ENCODE data around the gene CD53.

CD53 gene

DNA sequence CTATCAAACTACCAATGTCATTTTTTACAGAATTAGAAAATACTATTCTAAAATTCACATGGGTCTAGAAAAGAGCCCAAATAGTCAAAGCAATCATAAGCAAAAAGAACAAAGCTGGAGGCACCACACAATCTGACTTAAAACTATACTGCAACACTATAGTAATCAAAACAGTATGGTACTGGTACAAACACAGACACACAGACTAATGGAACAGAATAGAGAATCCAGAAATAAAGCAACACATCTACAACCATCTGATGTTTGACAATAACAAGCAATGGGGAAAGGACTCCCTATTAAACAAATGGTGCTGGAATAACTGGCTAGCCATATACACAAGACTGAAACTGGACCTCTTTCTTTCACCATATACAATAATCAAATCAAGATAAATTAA lies 39.8 kb downstream of the CD53 start:
- H3K27me3 ChIP-seq = no peaks in the 10 kb centered on the region
- no peak for TF ChIP-seq CTCF (IDR thresholded peaks at IDR 0.05)
- H3K36me3 ChIP-seq = no peaks in the 10 kb centered on the region
- no peaks in the 10 kb centered on the region for H3K9me3 ChIP-seq
- no peak overlapping the region for H3K4me3 ChIP-seq (ENCODE audit: low read depth in 1 of 2, low read length in 1 of 2)
- H3K4me1 ChIP-seq (ENCODE audit: control insufficient read depth in 1 of 2, insufficient read depth in 1 of 2, low read depth in 1 of 2, low read length in 1 of 2) = peaks cover 4 to 8% of the 10 kb centered on the region in 2 experiments
- H3K27ac ChIP-seq = no peak overlapping the region

DNA sequence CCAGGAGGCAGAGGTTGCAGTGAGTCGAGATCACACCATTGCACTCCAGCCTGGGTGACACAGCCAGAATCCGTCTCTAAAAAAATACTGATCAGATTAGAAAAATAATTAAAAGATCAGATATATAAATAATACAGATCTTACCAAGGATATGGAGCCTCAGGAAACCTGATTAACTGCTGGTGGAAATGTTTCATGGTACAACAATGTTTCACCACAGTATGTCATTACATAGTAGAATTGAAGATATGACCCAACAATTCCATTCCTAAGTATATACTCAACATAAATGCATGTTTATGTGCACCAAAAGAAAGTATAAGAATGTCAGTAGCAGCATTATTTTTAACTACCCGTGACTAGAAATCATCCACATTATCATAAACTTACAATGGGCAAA lies 41.7 kb downstream of the CD53 start:
- H3K27me3 ChIP-seq = no peaks in the 10 kb centered on the region
- no peak for TF ChIP-seq CTCF (IDR thresholded peaks at IDR 0.05)
- H3K36me3 ChIP-seq = no peaks in the 10 kb centered on the region
- no peak overlapping the region for H3K4me3 ChIP-seq (ENCODE audit: low read depth in 1 of 2, low read length in 1 of 2)
- peaks cover 4 to 8% of the 10 kb centered on the region in 2 experiments for H3K4me1 ChIP-seq (ENCODE audit: control insufficient read depth in 1 of 2, insufficient read depth in 1 of 2, low read depth in 1 of 2, low read length in 1 of 2)
- no peak overlapping the region for H3K27ac ChIP-seq
- H3K9me3 ChIP-seq = no peaks in the 10 kb centered on the region

- no peak for TF ChIP-seq CTCF (IDR thresholded peaks at IDR 0.05)
Observed at GRCh38 chr1:110915804-110916203, 42.9 kb downstream of the CD53 start.

DNA sequence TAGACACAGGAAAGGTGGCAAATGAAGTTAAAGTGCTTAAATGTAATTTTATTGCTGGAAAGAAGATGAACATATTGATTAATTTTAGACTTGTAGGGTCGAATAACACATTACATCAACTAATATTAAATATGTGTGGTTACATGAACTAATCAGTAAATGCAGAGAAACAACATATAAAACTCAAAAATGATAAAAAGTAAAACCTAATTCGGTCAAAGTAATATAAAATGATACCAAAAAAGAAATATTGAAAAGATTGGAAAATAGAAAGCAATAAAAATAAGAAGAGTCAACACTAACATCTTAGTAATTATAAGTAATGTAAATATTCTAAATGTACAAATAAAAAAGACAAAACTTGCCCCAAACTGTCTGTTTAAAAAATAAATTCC lies 43.3 kb downstream of the CD53 start:
- H3K36me3 ChIP-seq = no peaks in the 10 kb centered on the region
- no peak overlapping the region for H3K27ac ChIP-seq
- H3K4me3 ChIP-seq (ENCODE audit: low read depth in 1 of 2, low read length in 1 of 2) = no peak overlapping the region
- no peak for TF ChIP-seq CTCF (IDR thresholded peaks at IDR 0.05)
- peaks cover 4 to 8% of the 10 kb centered on the region in 2 experiments for H3K4me1 ChIP-seq (ENCODE audit: control insufficient read depth in 1 of 2, insufficient read depth in 1 of 2, low read depth in 1 of 2, low read length in 1 of 2)
- H3K9me3 ChIP-seq = no peaks in the 10 kb centered on the region
- H3K27me3 ChIP-seq = no peaks in the 10 kb centered on the region

More at GRCh38 chr1:110915804-110916203, 42.9 kb downstream of the CD53 start:
- Histone ChIP-seq H3K27me3 (no peaks in the 10 kb centered on the region), H3K4me3 (ENCODE audit: low read depth in 1 of 2, low read length in 1 of 2) (no peak overlapping the region), H3K9me3 (no peaks in the 10 kb centered on the region), H3K36me3 (no peaks in the 10 kb centered on the region), H3K27ac (no peak overlapping the region), H3K4me1 (ENCODE audit: control insufficient read depth in 1 of 2, insufficient read depth in 1 of 2, low read depth in 1 of 2, low read length in 1 of 2) (peaks cover 4 to 8% of the 10 kb centered on the region in 2 experiments)

- Histone ChIP-seq H3K27ac (no peak overlapping the region), H3K36me3 (no peaks in the 10 kb centered on the region), H3K9me3 (no peaks in the 10 kb centered on the region), H3K27me3 (no peaks in the 10 kb centered on the region), H3K4me3 (ENCODE audit: low read depth in 1 of 2, low read length in 1 of 2) (peak overlapping the region in 1 of 2 experiments; percentile 4), H3K4me1 (ENCODE audit: control insufficient read depth in 1 of 2, insufficient read depth in 1 of 2, low read depth in 1 of 2, low read length in 1 of 2) (peaks cover 4 to 8% of the 10 kb centered on the region in 2 experiments)
- TF ChIP-seq CTCF (IDR thresholded peaks at IDR 0.05) = no peak
Observed at GRCh38 chr1:110916669-110917306, 43.8 kb downstream of the CD53 start.

All from neutrophil (primary cell).